Activated naive CD8-positive, alpha-beta T cell treated with anti-CD3 and anti-CD28 coated beads, Interleukin-2, amount 50 U/mL, for 16 hours (primary cell): ENCODE results near the gene DOC2A.

Source experiments
- DNase-seq: peaks from one replicate; pipeline ENCODE4 v3.0.0-alpha.2; 2020; ENCODE audit warnings: low read depth, low spot score

DOC2A gene

GRCh38 chr16:29989111-29989858 is 21.5 kb downstream of the DOC2A start:
- DNase-seq, result no peak

- DNase-seq, result no peak
Measured at GRCh38 chr16:29988346-29989075, 22.3 kb downstream of the DOC2A start.

- DNase-seq, result no peak
Measured at GRCh38 chr16:29987371-29988085, 23.3 kb downstream of the DOC2A start.

- no peak for DNase-seq
Measured at GRCh38 chr16:29986931-29987330, 23.9 kb downstream of the DOC2A start.

- DNase-seq, result no peak
Measured at GRCh38 chr16:29986231-29986630, 24.6 kb downstream of the DOC2A start.

GRCh38 chr16:29985271-29985811 is 25.5 kb downstream of the DOC2A start:
- no peak for DNase-seq

- no peak for DNase-seq
Measured at GRCh38 chr16:29984764-29985147, 26.1 kb downstream of the DOC2A start.

- DNase-seq, result no peak
Measured at GRCh38 chr16:29984137-29984763, 26.6 kb downstream of the DOC2A start.

- no peak for DNase-seq
Measured at GRCh38 chr16:29983420-29984136, 27.2 kb downstream of the DOC2A start.

- DNase-seq, result no peak
Measured at GRCh38 chr16:29982560-29983419, 28.0 kb downstream of the DOC2A start.

GRCh38 chr16:29978564-29979270 is 32.1 kb downstream of the DOC2A start:
- DNase-seq, result no peak

GRCh38 chr16:29978081-29978480 is 32.7 kb downstream of the DOC2A start:
- DNase-seq, result no peak

- DNase-seq, result no peak
Measured at GRCh38 chr16:29977063-29977825, 33.6 kb downstream of the DOC2A start.

- no peak for DNase-seq
Measured at GRCh38 chr16:29975811-29976511, 34.9 kb downstream of the DOC2A start.

- DNase-seq, result no peak
Measured at GRCh38 chr16:29975134-29975538, 35.7 kb downstream of the DOC2A start.

GRCh38 chr16:29974291-29975133 is 36.3 kb downstream of the DOC2A start:
- DNase-seq, result no peak
